Left kidney (tissue), 2 donors: Measurements from ENCODE around the gene ETV1. TPM values are rescaled to one million over a fixed set of nuclear protein-coding genes. Genes with fewer than 3 reads are reported as not detected.

Experiments used
- DNase-seq: peaks from one replicate; pipeline ENCODE4 v3.0.0-alpha.2; 2013
- polyA plus RNA-seq: library from polyadenylated mRNA; unstranded; fragments of 120-200 nt; gene quantifications from one replicate; pipeline ENCODE4 v1.2.1, GENCODE V29; 2013; ENCODE audit not compliant: insufficient read length

Gene ETV1
- polyA plus RNA-seq, 1 donor: 45.6 TPM

GRCh38 chr7:13987395-13987794 lies 2.1 kb downstream of the ETV1 start:
- DNase-seq: no peak

GRCh38 chr7:13986208-13986607 lies 3.3 kb downstream of the ETV1 start:
- DNase-seq: no peak

- no peak for DNase-seq
Measured at GRCh38 chr7:13984831-13985685, 4.4 kb downstream of the ETV1 start.

GRCh38 chr7:13984061-13984460 lies 5.4 kb downstream of the ETV1 start:
- DNase-seq: no peak

GRCh38 chr7:13982940-13983677 lies 6.4 kb downstream of the ETV1 start:
- no peak for DNase-seq

GRCh38 chr7:13981070-13981469 lies 8.4 kb downstream of the ETV1 start:
- DNase-seq: peak; percentile 63

GRCh38 chr7:13980474-13980873 lies 9.0 kb downstream of the ETV1 start:
- no peak for DNase-seq

GRCh38 chr7:13979671-13980435 lies 9.6 kb downstream of the ETV1 start:
- DNase-seq: no peak

GRCh38 chr7:13976594-13976993 lies 12.9 kb downstream of the ETV1 start:
- no peak for DNase-seq

- no peak for DNase-seq
Measured at GRCh38 chr7:13965077-13965476, 24.4 kb downstream of the ETV1 start.

GRCh38 chr7:13963925-13964324 lies 25.5 kb downstream of the ETV1 start:
- DNase-seq: no peak

GRCh38 chr7:13955494-13955893 lies 34.0 kb downstream of the ETV1 start:
- DNase-seq: no peak

- no peak for DNase-seq
Measured at GRCh38 chr7:13953368-13953767, 36.1 kb downstream of the ETV1 start.

- DNase-seq: no peak
Measured at GRCh38 chr7:13952921-13953320, 36.5 kb downstream of the ETV1 start.

GRCh38 chr7:13949939-13950338 lies 39.5 kb downstream of the ETV1 start:
- DNase-seq: no peak

GRCh38 chr7:13949445-13949844 lies 40.0 kb downstream of the ETV1 start:
- no peak for DNase-seq

GRCh38 chr7:13948019-13948801 lies 41.3 kb downstream of the ETV1 start:
- no peak for DNase-seq

GRCh38 chr7:13947535-13947934 lies 41.9 kb downstream of the ETV1 start:
- DNase-seq: no peak

GRCh38 chr7:13946181-13946580 lies 43.3 kb downstream of the ETV1 start:
- no peak for DNase-seq

GRCh38 chr7:13945670-13946069 lies 43.8 kb downstream of the ETV1 start:
- peak; percentile 14 for DNase-seq

- peak; percentile 46 for DNase-seq
Measured at GRCh38 chr7:13933536-13933935, 55.9 kb downstream of the ETV1 start.

- DNase-seq: peak; percentile 21
Measured at GRCh38 chr7:13933091-13933490, 56.4 kb downstream of the ETV1 start.
